D721Med (cell line): ENCODE results near the gene CFAP74.

Source experiments
- DNase-seq: peaks from one replicate; pipeline ENCODE4 v3.0.0; 2011; ENCODE audit warnings: low spot score; ENCODE audit not compliant: insufficient read length
- FAIRE-seq: peaks from 2 replicates; lab custom pipeline; 2011; peaks lifted over from hg19 to GRCh38; lab: Jason Lieb, UNC
- TF ChIP-seq, protein P1 (sequence below): IDR thresholded peaks from 2 replicates; pipeline ENCODE4 v1.5.1; 2012; ENCODE audit warnings: mild to moderate bottlenecking, control low read depth; ENCODE audit not compliant: insufficient read depth; ENCODE audit errors: missing control alignments

Gene CFAP74

DNA sequence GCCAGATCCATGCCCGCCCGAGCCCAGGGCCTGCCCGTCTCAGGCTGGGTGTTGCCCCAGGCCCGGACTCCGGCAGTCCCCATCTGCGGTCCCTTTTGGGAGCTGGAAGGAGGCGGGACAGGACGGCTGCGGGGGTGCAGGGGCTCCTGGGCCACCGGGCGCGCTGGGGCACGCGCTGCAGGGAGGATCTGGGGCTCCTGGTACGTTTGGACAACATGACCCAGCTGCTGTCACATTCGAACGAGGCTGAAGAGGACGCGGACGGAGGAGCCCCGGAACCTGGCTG is 95.1 kb downstream of the CFAP74 start:
- DNase-seq = no peak
- no peak for FAIRE-seq

DNA sequence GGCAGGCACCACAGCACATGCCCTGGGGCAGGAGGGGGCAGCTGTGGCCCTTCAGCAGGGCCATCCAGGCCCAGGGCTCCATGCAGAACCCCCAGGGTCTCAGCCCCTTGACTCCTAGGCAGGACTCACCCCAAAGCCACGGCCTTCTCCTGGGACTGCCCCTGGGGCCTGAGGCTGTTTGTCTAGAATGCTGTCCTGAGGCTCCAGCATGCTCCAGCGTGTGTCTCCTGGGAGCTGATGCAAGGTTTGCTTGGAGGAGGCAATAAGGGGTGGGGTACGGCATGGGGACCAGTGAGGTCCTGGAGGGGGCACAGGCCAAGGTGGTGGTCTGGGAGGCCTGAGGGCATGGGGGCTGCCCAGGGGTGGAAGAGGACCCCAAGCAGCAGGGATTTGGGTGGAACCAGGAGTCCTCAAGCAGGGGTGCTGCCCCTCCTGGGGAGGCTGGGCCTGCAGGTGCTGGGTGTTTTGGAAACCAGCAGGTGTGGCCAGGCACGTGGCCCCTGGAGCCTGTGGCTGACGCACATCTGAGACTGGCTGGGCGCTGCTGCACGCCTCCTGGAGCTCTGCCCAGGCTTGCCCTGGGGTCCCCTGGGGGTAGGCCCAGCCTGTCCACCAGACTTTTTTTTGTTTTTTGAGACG is 96.4 kb downstream of the CFAP74 start:
- FAIRE-seq (no peak), DNase-seq (no peak)
- TF ChIP-seq, protein P1, sequence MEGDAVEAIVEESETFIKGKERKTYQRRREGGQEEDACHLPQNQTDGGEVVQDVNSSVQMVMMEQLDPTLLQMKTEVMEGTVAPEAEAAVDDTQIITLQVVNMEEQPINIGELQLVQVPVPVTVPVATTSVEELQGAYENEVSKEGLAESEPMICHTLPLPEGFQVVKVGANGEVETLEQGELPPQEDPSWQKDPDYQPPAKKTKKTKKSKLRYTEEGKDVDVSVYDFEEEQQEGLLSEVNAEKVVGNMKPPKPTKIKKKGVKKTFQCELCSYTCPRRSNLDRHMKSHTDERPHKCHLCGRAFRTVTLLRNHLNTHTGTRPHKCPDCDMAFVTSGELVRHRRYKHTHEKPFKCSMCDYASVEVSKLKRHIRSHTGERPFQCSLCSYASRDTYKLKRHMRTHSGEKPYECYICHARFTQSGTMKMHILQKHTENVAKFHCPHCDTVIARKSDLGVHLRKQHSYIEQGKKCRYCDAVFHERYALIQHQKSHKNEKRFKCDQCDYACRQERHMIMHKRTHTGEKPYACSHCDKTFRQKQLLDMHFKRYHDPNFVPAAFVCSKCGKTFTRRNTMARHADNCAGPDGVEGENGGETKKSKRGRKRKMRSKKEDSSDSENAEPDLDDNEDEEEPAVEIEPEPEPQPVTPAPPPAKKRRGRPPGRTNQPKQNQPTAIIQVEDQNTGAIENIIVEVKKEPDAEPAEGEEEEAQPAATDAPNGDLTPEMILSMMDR = no peak

More for the DNA sequence above, 95.1 kb downstream of the CFAP74 start:
- TF ChIP-seq, protein P1 = no peak

DNA sequence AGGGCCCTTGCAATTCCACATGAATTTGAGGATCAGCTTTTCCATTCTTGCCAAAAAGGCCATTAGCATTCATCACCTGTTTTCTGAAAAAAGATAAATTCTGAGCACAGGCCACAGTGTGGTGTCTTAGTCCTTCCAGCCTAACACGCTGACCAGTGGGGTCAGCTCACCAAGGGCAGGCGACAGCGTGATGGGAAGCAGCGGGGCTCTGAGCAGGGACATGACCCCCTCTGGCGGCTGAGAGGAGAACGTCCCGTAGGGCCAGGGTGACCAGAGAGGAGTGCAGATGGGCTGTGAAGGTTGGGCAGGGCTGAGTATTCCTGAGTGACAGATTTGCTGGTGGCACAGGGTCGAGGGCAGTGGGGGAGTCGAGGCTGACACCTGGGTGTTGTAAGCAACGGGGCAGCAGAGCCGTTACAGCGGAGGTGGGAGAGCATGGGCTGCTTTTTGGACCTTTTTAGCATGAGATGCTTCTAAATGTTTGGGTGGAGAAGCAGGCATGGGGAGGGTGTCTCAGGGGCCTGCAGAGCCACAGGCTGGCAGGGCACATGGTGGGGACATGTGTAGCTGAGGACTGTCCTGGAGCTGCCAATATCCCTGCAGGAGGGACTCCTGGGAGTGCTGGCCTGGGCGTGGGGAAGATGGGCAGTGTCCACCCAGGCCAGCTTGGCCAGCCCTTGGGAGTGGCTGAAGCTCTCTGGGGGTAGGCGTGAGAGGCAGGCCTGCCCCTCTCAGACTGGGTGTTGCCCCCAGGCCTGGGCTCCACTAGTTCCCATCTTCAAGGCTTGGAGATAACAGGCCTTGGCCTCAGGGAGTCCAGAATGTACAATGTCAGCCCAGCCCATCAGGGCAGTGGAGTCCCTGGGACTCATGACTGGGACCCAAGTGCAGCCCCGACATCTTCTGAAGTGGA is 97.1 kb downstream of the CFAP74 start:
- no peak for FAIRE-seq
- DNase-seq = peak; percentile 48

DNA sequence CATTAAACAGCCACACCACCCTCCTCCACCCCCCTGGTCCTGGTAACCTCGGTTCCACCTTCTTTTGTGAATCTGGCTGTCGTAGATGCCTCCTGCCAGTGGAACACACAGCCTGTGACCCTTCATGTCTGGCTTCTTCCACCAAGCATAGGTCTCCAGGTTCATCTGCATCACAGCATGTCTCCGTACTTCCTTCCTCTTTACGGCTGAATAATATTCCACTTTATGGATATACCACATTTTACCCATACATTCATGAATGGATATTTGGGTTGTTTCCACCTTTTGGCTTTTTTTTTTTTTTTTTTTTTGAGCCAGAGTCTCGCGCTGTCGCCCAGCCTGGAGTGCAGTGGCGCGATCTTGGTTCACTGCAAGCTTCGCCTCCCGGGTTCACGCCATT is 100.4 kb downstream of the CFAP74 start:
- FAIRE-seq = no peak
- TF ChIP-seq, protein P1 = no peak
- no peak for DNase-seq

More for the DNA sequence above, 97.1 kb downstream of the CFAP74 start:
- TF ChIP-seq, protein P1 = peak; percentile 97

DNA sequence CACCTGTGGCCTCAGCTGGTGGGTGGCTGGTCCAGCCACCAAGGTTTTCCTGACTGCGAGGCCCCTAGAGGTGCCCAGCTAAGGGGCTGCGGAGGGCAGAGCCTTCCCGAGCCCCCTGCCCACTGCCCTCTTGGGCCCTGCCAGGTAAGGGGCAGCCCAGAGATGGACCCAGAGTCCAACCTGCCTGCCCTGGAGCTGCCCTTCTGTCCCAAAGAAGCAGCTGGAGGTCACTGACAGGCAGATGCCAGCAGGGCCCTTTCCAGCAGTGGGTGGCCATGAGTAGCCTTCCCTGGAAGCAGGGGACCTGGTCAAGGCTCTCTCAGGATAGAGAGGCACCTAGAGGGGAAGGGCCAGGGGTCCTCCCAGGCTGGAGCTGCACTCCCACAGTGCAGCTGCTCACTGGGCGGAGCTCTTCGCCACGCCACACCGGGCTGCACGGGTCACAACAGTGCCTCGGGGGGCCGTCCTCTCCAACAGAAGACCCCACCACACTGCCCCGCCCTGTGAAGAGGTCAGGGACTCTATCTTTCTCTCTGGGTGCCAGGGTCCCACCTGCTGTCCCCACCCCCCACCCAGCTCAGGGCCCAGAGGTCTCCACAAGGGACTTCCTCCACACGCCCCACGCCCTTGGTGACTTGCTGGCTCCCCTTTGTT is 101.8 kb downstream of the CFAP74 start:
- TF ChIP-seq, protein P1 = no peak
- FAIRE-seq (no peak), DNase-seq (no peak)

DNA sequence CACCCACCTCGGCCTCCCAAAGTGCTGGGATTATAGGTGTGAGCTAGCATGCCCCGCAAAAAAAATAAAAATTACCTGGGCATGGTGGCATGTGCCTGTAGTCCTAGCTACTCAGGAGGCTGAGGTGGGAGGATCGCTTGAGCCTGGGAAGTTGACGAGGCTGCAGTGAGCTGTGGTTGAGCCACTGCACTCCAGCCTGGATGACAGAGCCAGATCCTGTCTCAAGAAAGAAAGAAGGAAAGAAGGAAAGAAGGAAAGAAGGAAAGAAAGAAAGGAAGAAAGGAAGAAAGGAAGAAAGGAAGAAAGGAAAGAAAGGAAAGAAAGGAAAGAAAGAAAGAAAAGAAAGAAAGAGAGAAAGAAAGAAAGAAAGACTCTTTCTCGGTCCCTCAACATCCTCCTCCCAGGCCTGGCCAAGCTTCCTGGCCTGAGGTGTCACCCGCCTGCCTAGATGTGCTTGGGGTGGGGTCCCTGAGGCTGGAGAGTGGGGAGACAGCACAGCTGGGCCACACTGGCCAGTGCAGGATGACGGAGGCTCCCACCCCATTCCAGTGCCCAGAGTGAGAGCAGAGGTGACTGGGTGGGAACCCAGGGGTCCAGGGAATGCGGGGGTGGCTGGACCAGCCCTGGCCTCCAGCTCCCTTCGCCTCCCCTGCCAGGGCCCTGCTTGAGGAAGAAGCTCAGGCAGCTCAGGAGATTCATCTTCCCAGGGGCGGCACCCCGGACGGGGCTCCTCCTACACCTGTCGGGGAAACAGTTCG is 102.5 kb downstream of the CFAP74 start:
- FAIRE-seq (no peak), DNase-seq (no peak)
- TF ChIP-seq, protein P1 = no peak
